HAP-1 (cell line): Measurements from ENCODE around the gene TAS2R20.
A peak's percentile ranks its signal among the peaks of the same experiment; 100 is the strongest.
"Not testable (repeated sequence)": the region's sequence is repeated elsewhere in the genome, so short reads cannot be mapped to it uniquely, and the experiment has no call there.

Source experiments
- DNase-seq, 2 experiments: peaks; one replicate each; pipeline ENCODE4 v3.0.0-alpha.2; 2016 to 2020; ENCODE audit warnings: low spot score in 2 of 2
- H3K27me3 ChIP-seq: fragments of 250-450 bp; sonication (Bioruptor Pico); 2 replicates; pipeline ENCODE4 v1.5.1; 2020; ENCODE audit warnings: low read depth, mild to moderate bottlenecking, moderate library complexity
- H3K36me3 ChIP-seq: fragments of 250-450 bp; sonication (Bioruptor Pico); replicated peaks from 2 replicates; pipeline ENCODE4 v1.5.1; 2020; ENCODE audit warnings: mild to moderate bottlenecking
- H3K4me1 ChIP-seq: fragments of 250-450 bp; sonication (Bioruptor Pico); 2 replicates; pipeline ENCODE4 v1.5.1; 2020; ENCODE audit warnings: mild to moderate bottlenecking
- H3K4me3 ChIP-seq: fragments of 250-450 bp; sonication (Bioruptor Pico); 2 replicates; pipeline ENCODE4 v1.5.1; 2020; ENCODE audit warnings: mild to moderate bottlenecking, moderate library complexity
- H3K9me3 ChIP-seq: fragments of 250-450 bp; sonication (Bioruptor Pico); 2 replicates; pipeline ENCODE4 v1.5.1; 2020; ENCODE audit warnings: mild to moderate bottlenecking, moderate library complexity
- in situ Hi-C: fragments of 300-500 bp; cut with MboI; formaldehyde crosslinking; loops from 3 replicates; pipeline ENCODE4 v1.14.3; 2020; ENCODE audit warnings: low sequenced_read_pairs, inconsistent platforms, mixed read lengths

Gene TAS2R20, protein sequence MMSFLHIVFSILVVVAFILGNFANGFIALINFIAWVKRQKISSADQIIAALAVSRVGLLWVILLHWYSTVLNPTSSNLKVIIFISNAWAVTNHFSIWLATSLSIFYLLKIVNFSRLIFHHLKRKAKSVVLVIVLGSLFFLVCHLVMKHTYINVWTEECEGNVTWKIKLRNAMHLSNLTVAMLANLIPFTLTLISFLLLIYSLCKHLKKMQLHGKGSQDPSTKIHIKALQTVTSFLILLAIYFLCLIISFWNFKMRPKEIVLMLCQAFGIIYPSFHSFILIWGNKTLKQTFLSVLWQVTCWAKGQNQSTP

DNA sequence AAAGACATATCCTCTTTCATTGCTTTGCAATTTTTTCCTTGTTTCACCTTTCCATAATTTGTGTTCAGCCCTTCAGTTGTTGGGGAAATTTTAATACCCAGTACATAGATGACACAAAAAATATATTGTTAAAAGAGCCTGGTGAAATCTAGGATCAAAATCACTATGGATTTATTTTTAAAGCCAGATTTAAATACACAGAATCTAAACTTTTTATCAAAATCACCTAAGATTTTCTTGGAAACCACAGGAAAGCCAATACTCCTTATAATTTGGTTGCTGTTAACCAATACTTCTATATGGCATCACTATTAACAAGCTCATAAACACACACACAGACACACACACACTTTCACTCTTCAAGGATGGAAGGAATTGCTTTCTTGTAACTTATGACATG is at the start of gene TAS2R20:
TAS2R20 (minus strand) TSS at position 101 of the 400 bp plus-strand sequence. CDS start 429 bp downstream, outside the sequence.
- Histone ChIP-seq H3K36me3 (no peaks in the 10 kb centered on the region), H3K9me3 (no peaks in the 10 kb centered on the region), H3K4me3 (no peak within 1 kb of the TSS), H3K27me3 (no peaks in the 10 kb centered on the region), H3K4me1 (no peaks in the 10 kb centered on the region)
- DNase-seq, result no peak
- in situ Hi-C loops, result no loop called here

DNA sequence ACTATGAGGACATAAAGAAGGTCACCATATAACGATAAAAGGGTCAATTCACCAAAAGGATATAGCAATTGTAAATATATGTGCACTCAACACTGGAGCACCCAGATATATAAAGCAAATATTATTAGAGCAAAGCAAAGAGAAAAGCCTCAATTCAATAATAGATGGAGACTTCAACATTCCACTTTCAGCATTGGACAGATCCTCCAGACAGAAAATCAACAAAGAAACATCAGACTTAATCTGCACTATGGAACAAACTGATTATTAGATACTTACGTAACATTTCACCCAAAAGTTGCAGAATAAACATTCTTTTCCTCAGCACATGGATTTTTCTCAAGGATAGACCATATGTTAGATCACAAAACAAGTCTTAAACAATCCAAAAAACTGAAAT is 43.3 kb upstream of the TAS2R20 start:
- H3K4me3 ChIP-seq, in situ Hi-C loops, DNase-seq, H3K27me3 ChIP-seq, H3K36me3 ChIP-seq, H3K9me3 ChIP-seq, H3K4me1 ChIP-seq: not testable (repeated sequence)

DNA sequence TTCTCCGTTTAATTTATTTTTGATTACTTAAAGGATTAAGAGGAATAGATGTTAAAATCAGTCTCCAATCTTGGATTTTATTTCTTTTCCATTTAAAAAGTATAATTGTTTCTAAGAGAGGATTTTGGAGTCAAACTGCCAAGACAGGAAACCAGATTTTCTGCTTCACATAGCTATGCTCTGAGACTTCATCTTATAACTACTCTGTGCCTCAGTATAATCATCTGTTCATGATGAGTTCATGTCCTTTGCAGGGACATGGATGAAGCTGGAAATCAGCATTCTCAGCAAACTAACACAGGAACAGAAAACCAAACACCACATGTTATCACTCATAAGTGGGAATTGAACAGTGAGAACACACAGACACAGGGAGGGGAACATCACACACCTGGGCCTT is 42.1 kb upstream of the TAS2R20 start:
- peaks cover 4% of the 10 kb centered on the region; the same call in 1 of the 2 replicates for H3K36me3 ChIP-seq
- no peaks in the 10 kb centered on the region for H3K4me1 ChIP-seq
- no peaks in the 10 kb centered on the region for H3K9me3 ChIP-seq
- no peak overlapping the region for H3K4me3 ChIP-seq
- DNase-seq, result no peak
- no peaks in the 10 kb centered on the region for H3K27me3 ChIP-seq
- in situ Hi-C loops, result no loop called here

DNA sequence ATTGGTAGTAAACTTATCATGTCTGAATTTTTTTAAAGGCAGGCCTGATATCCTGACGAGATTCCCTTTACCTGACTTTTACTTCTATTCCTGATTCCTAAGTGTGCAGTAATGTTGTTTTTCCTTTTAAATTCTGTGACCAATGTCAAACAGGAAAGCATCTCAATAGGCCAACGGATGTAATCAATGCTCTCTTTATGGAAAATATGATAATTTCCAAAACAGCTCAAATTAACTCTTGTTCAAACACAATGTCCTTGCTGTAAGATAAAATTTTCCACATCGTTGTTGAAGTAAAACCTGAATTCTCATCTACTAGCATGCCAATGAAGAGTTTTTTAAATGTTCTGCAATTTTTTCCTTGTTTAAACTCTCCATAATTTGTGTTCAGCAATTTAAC is 41.1 kb upstream of the TAS2R20 start:
- Histone ChIP-seq H3K36me3 (0 out of 2 replicates have a peak, but pooled peaks cover 4% of the 10 kb centered on the region), H3K4me1 (no peaks in the 10 kb centered on the region), H3K4me3 (no peak overlapping the region), H3K27me3 (no peaks in the 10 kb centered on the region), H3K9me3 (no peaks in the 10 kb centered on the region)
- in situ Hi-C loops, result no loop called here
- DNase-seq, result no peak

DNA sequence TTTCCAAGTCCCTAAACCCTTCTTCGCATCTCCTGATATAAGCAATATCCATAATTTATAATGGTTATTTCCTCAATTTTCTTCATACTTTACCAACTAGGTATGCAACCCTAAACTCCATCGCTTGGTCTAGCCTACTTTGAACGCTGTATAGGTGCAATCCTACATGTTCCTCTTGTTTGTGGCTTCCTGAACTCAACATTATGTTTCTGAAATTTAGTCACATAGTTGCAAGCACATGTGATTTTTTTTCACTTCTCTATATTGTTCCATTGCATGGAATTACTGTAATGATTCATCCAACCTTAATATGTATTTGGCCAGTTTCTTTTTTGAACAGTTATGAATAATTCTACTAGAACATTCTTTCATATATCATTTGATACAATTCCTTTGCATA is 35.9 kb upstream of the TAS2R20 start:
- H3K27me3 ChIP-seq, H3K4me1 ChIP-seq, DNase-seq, H3K9me3 ChIP-seq, H3K4me3 ChIP-seq, in situ Hi-C loops, H3K36me3 ChIP-seq: not testable (repeated sequence)

DNA sequence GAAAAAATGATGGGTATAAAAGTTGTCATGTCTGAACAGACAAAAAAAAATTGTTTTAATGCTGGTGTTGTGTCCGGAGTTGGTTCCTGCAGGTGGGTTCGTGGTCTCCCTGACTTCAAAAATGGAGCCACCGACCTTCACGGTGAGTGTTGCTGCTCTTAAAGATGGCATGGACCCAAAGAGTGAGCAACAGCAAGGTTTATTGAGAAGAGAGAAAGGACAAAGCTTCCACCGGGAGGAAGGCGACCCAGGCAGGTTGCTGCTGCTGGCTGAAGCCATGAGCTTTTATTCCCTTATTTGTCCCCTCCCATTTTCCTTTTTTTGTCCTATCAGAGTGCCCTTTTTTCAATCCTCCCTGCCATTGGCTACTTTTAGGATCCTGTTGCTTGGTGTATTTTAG is 33.2 kb upstream of the TAS2R20 start, which contains the start of gene TAS2R31:
TAS2R31 (minus strand) TSS at position 101 of the 400 bp plus-strand sequence; CDS start at position 29, 72 bp downstream.
- no peaks in the 10 kb centered on the region for H3K4me1 ChIP-seq
- H3K27me3 ChIP-seq, result no peaks in the 10 kb centered on the region
- H3K4me3 ChIP-seq, result no peak within 1 kb of the TSS
- in situ Hi-C loops, result no loop called here
- no peak for DNase-seq
- no peaks in the 10 kb centered on the region for H3K36me3 ChIP-seq
- no peaks in the 10 kb centered on the region for H3K9me3 ChIP-seq

DNA sequence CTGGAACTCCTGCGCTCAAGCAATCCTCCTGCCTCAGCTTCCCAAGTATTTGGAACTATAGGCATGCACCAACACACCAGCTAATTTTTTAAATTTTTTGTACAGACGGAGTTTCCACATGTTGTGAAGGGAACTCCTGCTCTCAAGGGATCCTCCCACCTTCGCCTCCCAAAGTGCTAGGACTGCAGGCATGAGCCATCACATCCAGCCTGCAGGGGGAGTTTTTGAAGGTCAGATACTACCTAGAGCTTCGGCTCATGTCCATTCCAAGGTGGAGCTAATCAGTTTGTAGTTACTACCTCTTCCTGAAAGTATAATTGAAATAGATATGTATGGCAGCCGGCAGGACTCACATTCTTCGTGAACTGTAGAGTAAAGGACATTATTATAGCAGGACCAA is 28.0 kb upstream of the TAS2R20 start:
- DNase-seq, result peak in 1 of 2 experiments; percentile 14
- Histone ChIP-seq H3K9me3 (no peaks in the 10 kb centered on the region), H3K27me3 (no peaks in the 10 kb centered on the region), H3K36me3 (no peaks in the 10 kb centered on the region), H3K4me3 (no peak overlapping the region), H3K4me1 (no peaks in the 10 kb centered on the region)
- in situ Hi-C loops, result no loop called here

DNA sequence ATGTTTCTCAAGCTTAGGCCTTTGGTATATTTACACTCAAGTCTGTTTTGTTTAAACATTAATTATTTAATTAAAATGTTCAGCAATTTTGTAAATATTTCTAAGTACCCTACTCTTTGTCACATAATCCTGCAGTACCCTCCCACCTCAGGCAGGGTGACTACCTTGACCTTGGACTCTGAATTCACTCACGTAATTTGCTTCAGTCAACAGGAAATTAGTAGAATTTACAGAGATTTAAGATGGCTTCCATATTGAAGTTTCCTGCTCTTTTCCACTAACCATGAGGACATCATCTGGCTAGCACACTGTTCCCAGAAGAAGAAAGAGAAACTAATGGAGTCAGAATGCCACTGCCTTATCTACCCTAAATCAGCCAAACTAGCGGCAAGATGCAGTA is 25.3 kb upstream of the TAS2R20 start:
- no peak overlapping the region for H3K4me3 ChIP-seq
- no peaks in the 10 kb centered on the region for H3K9me3 ChIP-seq
- in situ Hi-C loops, result no loop called here
- no peaks in the 10 kb centered on the region for H3K36me3 ChIP-seq
- no peaks in the 10 kb centered on the region for H3K4me1 ChIP-seq
- no peaks in the 10 kb centered on the region for H3K27me3 ChIP-seq
- no peak for DNase-seq

DNA sequence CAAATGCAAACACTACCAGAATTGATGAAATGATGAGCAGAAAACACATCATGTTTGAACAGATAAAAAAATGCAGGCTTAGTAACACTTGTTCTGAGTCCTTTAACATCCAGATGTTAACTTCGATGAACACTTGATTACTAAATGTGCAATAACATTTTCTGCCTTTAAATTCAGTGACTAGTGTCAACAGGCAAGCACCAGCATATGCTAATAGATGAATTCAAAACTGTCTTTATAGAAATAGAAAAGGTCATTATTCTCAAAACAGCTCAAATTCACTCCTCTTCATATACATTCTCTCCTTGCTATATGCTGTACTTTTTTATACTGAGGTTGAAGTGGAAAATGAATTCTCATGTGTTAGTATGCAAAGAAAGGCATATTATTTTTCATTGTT is 24.4 kb upstream of the TAS2R20 start, which contains the start of gene TAS2R19:
TAS2R19 (minus strand) TSS at position 101 of the 400 bp plus-strand sequence; CDS start at position 52, 49 bp downstream.
- DNase-seq, result no peak
- no peaks in the 10 kb centered on the region for H3K27me3 ChIP-seq
- no peaks in the 10 kb centered on the region for H3K4me1 ChIP-seq
- no peak within 1 kb of the TSS for H3K4me3 ChIP-seq
- no peaks in the 10 kb centered on the region for H3K36me3 ChIP-seq
- in situ Hi-C loops, result no loop called here
- no peaks in the 10 kb centered on the region for H3K9me3 ChIP-seq

DNA sequence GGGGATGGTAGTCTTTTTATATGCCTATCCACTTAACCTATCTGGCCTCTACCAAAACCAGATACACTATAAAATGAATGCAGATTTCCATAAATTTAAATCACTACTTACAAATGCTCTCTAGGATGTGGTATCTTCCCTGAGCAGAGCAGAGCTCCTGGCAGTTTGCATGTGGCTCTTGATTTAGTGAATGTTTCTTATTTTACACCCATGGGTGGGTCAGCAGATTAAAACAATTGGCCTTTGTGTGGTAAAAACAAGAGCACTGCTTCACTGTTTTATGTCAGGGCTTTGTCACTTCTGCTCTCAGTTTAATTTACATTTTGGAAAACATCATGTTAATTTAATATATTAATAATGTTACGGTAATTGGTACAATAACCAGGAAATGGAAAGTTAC is 18.8 kb upstream of the TAS2R20 start:
- Histone ChIP-seq H3K9me3 (no peaks in the 10 kb centered on the region), H3K4me1 (no peaks in the 10 kb centered on the region), H3K4me3 (no peak overlapping the region), H3K36me3 (no peaks in the 10 kb centered on the region), H3K27me3 (no peaks in the 10 kb centered on the region)
- in situ Hi-C loops, result loop anchor here (5.0 kb wide), 1 partner anchor 55 kb away; no protein-coding TSS in a partner anchor
- no peak for DNase-seq

DNA sequence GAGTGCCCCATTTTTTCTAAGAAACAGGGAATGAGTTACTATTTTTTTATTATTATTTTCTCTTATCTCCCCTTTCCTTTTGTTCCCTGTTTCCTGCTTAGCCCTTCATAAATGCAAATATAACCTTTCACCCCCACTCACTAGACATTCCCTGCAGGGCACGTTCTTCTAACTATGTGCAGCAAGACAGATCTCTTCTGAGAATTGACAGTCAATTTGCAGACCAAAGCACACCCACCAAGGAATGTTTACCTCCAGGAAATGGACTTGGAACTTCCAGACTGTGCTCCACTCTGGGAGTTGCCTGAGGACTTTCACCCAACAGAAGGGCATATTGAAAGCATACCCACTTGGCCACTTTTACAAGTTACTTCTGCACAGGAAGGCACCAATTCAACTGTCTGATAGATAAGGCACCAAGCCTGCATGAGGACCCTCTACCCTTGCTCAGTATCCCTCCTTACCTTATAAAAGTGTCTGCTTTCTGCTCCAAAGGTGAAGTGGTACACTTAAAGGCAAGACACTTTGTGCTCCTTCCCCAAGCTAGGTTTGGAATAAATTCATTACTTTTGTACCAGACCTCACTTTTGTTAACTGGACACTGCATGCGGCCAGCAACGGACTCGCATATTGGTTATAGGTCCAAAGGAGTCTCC is 17.8 kb upstream of the TAS2R20 start:
- Histone ChIP-seq H3K36me3 (no peaks in the 10 kb centered on the region), H3K27me3 (no peaks in the 10 kb centered on the region), H3K4me3 (no peak overlapping the region), H3K4me1 (no peaks in the 10 kb centered on the region), H3K9me3 (no peaks in the 10 kb centered on the region)
- DNase-seq, result no peak
- in situ Hi-C loops, result loop anchor here (5.0 kb wide), 1 partner anchor 56 kb away; no protein-coding TSS in a partner anchor

DNA sequence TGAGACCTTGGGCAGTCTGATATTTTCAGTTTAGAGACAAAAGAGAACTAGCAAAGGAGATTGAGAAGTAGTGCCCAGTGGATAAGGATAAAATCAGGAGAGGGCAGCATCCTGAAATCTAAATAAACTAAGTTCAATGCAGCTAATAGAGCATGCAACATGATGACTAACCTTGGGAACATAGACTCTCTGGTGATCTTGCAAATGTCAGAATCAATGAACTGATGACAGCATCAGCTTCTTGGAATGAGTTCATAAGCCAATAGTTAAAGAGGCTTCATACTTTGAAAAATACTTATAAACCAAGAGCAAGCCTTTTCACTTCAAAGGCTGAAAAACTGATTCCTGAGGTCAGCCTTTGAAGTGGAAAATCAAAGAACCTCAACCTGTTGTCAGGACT is 16.1 kb upstream of the TAS2R20 start:
- in situ Hi-C loops, result no loop called here
- H3K36me3 ChIP-seq, result no peaks in the 10 kb centered on the region
- no peaks in the 10 kb centered on the region for H3K9me3 ChIP-seq
- H3K27me3 ChIP-seq, result no peaks in the 10 kb centered on the region
- DNase-seq, result no peak
- H3K4me3 ChIP-seq, result no peak overlapping the region
- H3K4me1 ChIP-seq, result no peaks in the 10 kb centered on the region

DNA sequence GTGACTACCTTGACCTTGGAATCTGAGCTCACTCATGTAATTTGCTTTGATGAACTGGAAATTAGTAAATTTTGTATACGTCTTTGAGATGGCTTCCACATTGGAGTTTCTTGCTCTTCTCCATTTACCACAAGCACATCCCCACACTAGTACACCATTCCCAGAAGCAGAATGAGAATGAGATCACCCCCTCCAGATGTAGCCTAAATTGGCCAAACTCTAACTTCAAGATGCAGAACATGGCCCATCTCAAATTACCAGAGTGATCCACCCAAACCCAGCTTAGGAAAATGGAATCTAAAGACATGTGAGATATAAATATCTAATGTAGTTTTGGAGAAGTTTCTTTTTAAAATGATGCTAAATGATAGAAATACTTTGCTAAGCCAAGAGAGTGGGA is 9.5 kb upstream of the TAS2R20 start:
- Histone ChIP-seq H3K4me1 (no peaks in the 10 kb centered on the region), H3K36me3 (no peaks in the 10 kb centered on the region), H3K9me3 (no peaks in the 10 kb centered on the region), H3K4me3 (no peak overlapping the region), H3K27me3 (no peaks in the 10 kb centered on the region)
- no peak for DNase-seq
- in situ Hi-C loops, result no loop called here

DNA sequence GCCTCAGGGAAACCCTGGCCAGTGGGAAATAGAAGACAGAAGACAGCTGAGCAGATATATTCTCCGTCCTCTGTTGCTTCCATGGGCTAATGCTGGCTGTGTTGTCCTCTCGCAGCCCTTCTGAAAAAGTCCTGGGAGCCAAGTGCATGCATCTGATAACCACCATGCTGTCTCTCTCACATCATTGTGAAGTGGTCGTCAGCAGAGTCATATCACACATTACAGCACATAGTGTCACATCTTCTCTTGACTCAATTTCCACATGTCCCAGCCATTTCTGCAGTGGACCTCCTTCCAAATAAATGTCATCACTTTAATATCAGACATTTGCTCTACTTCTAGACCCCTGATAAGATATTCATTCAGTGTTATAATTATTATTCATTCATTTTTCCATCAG is 3.8 kb downstream of the TAS2R20 start:
- no peaks in the 10 kb centered on the region for H3K36me3 ChIP-seq
- H3K9me3 ChIP-seq, result no peaks in the 10 kb centered on the region
- H3K4me1 ChIP-seq, result no peaks in the 10 kb centered on the region
- no peak for DNase-seq
- in situ Hi-C loops, result no loop called here
- no peaks in the 10 kb centered on the region for H3K27me3 ChIP-seq
- H3K4me3 ChIP-seq, result no peak overlapping the region
